Stimulated activated naive B cell treated with anti-CD40 and anti-IgM and Interleukin-4, amounts not matched to agents 10 μg/mL and 1 μg/mL and 100 μg/mL, for 72 hours (primary cell): ENCODE data around the gene SNX9.

Source experiments
- ATAC-seq, 2 donors: fragments of 150-1000 bp; cut with Tn5 transposase; replicated peaks; 2 replicates each; pipeline ENCODE4 v1.10.0; 2021; ENCODE audit warnings: moderate library complexity in 1 of 2
- DNase-seq: peaks from one replicate; pipeline ENCODE4 v3.0.0; 2021
- H3K27ac Mint-ChIP-seq: one replicate; pipeline ENCODE4 v1.8.0; 2022; ENCODE audit warnings: mild to moderate bottlenecking, mixed read lengths
- H3K27me3 Mint-ChIP-seq, 2 donors: one replicate each; pipeline ENCODE4 v1.8.0; 2022; ENCODE audit warnings: mixed read lengths in 2 of 2
- H3K36me3 Mint-ChIP-seq, 2 donors: one replicate each; pipeline ENCODE4 v1.8.0; 2022; ENCODE audit warnings: mixed read lengths in 2 of 2, mild to moderate bottlenecking in 1 of 2
- H3K4me1 Mint-ChIP-seq, 2 donors: one replicate each; pipeline ENCODE4 v1.8.0; 2022; ENCODE audit warnings: mixed read lengths in 2 of 2, mild to moderate bottlenecking in 1 of 2
- H3K4me3 Mint-ChIP-seq, 2 donors: one replicate each; pipeline ENCODE4 v1.8.0; 2022; ENCODE audit warnings: mild to moderate bottlenecking in 2 of 2, mixed read lengths in 2 of 2, moderate library complexity in 1 of 2
- H3K9me3 Mint-ChIP-seq, 2 donors: one replicate each; pipeline ENCODE4 v1.8.0; 2022; ENCODE audit warnings: mixed read lengths in 2 of 2, mild to moderate bottlenecking in 1 of 2

The SNX9 gene

GRCh38 chr6:157994125-157994795, 171.2 kb downstream of the SNX9 start:
- DNase-seq = no peak
- Mint-ChIP-seq H3K4me1 (peaks cover 38 to 48% of the 10 kb centered on the region in 2 donors), H3K27ac (peak overlapping the region; percentile 67), H3K4me3 (no peak overlapping the region), H3K36me3 (peaks cover 27 to 41% of the 10 kb centered on the region in 2 donors), H3K9me3 (peaks cover 0 to 2% of the 10 kb centered on the region in 2 donors), H3K27me3 (no peaks in the 10 kb centered on the region)
- ATAC-seq = no peak
